ENCODE data around the gene PKMYT1.

PKMYT1 gene

DNA sequence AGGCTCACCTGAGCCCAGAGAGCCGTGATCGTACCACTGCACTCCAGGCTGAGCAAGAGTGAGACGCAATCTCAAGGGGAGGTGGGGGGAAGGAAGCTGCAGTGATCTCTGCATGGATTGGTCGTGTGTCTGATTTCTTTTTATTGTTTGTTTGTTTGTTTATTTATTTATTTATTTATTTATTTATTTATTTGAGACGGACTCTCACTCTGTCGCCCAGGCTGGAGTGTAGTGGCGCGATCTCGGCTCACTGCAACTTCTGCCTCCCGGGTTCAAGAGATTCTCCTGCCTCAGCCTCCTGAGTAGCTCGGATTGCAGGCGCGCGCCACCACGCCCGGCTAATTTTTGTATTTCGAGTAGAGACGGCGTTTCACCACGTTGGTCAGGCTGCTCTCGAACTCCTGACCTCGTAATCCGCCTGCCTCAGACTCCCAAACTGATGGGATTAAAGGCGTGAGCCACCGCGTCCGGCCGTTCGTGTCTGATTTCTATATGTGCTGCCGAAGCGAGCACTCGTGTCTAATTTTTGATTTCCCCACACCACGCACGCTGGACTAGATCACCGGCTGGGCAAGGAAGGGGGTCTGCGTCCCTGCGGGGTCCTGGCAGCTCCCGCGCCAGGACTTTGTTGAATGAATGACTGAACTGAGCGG, 39.5 kb upstream of the PKMYT1 start:
- POLR2A ChIA-PET: interaction anchor here (1.2 to 5.7 kb wide), 9 partner anchors 9 to 138 kb away, joined by 3 to 40 read pairs (median 6); no protein-coding TSS in a partner anchor
- no peak for DNase-seq (ENCODE audit: low read depth, low spot score)
- H3K4me3 ChIP-seq (ENCODE audit: low read depth, low read length): peak overlapping the region; percentile 98
- CTCF ChIA-PET: interaction anchor here (0.7 to 6.5 kb wide), 8 partner anchors 7 to 110 kb away, joined by 3 to 71 read pairs (median 4); partner anchors contain the start of gene CLDN9
- TF ChIP-seq, protein P1, sequence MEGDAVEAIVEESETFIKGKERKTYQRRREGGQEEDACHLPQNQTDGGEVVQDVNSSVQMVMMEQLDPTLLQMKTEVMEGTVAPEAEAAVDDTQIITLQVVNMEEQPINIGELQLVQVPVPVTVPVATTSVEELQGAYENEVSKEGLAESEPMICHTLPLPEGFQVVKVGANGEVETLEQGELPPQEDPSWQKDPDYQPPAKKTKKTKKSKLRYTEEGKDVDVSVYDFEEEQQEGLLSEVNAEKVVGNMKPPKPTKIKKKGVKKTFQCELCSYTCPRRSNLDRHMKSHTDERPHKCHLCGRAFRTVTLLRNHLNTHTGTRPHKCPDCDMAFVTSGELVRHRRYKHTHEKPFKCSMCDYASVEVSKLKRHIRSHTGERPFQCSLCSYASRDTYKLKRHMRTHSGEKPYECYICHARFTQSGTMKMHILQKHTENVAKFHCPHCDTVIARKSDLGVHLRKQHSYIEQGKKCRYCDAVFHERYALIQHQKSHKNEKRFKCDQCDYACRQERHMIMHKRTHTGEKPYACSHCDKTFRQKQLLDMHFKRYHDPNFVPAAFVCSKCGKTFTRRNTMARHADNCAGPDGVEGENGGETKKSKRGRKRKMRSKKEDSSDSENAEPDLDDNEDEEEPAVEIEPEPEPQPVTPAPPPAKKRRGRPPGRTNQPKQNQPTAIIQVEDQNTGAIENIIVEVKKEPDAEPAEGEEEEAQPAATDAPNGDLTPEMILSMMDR (IDR thresholded peaks at IDR 0.05; ENCODE audit: insufficient read depth, low read length, missing control alignments): no peak

DNA sequence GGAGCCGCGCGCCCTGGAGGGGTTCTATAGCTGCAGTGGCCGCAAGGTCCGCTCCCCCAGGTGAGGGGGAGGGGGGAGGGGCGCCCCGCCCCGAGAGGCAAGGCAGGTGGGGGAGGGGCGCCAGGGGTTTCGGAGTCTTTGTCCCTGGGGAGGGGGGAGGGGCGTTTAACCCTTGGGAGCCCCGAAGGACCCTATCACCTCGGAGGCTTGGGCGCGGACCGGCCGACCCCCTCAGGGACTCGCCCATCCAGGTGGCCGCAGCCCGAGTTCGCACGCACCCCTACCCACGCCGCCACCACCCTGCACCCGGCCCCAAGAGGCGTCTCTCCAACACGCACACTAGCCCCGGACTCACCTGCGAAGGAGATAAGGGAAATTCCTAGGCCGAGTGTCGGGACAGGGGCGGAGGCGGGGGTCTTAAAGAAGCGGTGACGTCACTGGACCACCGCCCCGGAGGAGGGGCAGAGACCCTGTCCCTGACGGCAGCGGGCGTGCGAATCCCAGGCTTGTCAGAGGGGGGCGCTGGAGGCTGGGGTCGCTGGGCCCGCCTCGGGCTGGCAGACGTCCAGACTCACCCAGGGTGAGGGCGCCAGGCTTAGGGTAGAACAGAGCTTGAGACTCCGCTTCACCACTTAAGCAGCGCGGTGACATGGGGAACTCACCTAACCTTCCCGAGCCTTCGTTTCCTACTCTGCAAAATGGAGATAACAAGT, 37.7 kb upstream of the PKMYT1 start, which contains the start of gene CLDN6:
Gene CLDN6, minus strand, starts transcription at position 390 of the 713 bp plus-strand sequence. CDS start 2,162 bp downstream, outside the sequence.
- no peak within 1 kb of the TSS for H3K4me3 ChIP-seq (ENCODE audit: low read depth, low read length)
- POLR2A ChIA-PET: no interaction called here
- CTCF ChIA-PET: interaction anchor here (6.5 kb wide), 1 partner anchor 14 kb away, joined by 71 read pairs; no protein-coding TSS in a partner anchor
- DNase-seq (ENCODE audit: low read depth, low spot score): no peak
- TF ChIP-seq, protein P1 (IDR thresholded peaks at IDR 0.05; ENCODE audit: insufficient read depth, low read length, missing control alignments): no peak

DNA sequence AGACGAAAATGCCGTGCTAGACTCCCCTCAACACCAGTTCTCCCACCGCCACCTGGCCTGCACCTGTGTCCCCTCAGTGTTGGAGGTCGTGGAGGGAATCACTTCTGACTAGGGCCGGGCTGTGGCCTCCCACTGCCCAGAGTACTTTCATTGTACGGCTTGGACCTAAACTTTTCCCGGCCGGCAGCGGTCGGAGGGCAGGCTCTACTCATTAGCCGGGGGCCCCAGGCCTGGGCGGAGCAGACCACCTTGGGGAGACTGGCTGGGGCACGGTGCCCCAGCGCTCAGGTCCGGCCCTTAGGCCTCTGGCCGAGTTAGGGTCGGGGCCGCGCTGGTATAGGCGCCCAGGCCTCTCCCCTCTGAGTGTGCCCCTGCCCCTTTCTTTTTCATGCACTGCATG, 37.1 kb upstream of the PKMYT1 start:
- no peak overlapping the region for H3K4me3 ChIP-seq (ENCODE audit: low read depth, low read length)
- DNase-seq (ENCODE audit: low read depth, low spot score): no peak
- POLR2A ChIA-PET: no interaction called here
- CTCF ChIA-PET: no interaction called here
- TF ChIP-seq, protein P1 (IDR thresholded peaks at IDR 0.05; ENCODE audit: insufficient read depth, low read length, missing control alignments): no peak

DNA sequence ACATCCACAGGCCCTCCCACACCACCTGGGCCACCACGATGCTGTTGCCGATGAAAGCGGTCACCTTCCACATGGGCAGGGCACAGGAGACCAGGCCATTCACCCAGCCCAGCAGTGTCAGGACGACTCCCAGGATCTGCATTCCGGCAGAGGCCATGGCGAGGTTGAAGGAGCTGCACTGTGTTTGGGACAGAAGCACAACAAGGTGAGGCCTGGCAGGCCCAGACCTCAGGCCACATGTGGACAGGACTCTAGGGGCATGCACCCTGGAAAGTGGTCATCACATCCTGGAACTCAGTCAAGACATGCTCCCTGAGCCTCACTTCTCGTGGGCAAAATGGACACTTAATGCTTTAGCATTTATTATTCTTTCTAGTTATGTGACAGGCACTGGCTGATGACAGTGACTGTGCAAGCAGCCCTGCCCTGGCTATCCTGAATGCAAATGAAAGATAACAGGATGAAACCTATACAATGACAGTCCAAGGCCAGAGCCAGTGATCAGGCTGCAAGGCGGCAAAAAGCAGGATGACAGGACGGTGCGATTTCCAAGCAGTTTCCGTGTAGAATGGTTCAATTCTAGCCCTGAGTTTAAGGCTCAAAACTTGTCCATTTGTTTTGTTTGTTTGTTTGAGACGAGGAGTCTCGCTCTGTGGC, 35.7 kb upstream of the PKMYT1 start:
- TF ChIP-seq, protein P1 (IDR thresholded peaks at IDR 0.05; ENCODE audit: insufficient read depth, low read length, missing control alignments): no peak
- no peak overlapping the region for H3K4me3 ChIP-seq (ENCODE audit: low read depth, low read length)
- ChIA-PET POLR2A (no interaction called here), CTCF (no interaction called here)
- no peak for DNase-seq (ENCODE audit: low read depth, low spot score)

DNA sequence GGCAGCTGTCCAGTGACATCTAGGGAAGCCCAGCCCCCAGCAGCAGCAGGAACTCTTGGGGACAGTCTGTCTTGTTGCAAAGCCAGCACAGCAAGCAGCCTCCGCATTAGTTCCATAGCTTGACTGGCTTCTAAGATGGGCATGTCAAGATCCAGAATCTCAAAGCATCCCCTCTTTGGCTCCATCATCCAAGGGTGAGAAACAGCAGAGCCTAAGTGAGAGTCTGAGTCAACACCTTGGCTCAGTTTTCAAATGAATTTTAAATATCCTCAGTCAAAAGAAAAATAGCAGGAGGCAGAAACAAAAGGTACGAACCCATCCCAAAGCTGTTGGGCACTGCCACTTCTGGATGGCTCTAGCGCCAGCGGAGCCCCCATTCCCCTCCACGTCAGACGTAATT, 34.7 kb upstream of the PKMYT1 start:
- TF ChIP-seq, protein P1 (IDR thresholded peaks at IDR 0.05; ENCODE audit: insufficient read depth, low read length, missing control alignments): no peak
- POLR2A ChIA-PET: no interaction called here
- H3K4me3 ChIP-seq (ENCODE audit: low read depth, low read length): no peak overlapping the region
- no peak for DNase-seq (ENCODE audit: low read depth, low spot score)
- CTCF ChIA-PET: interaction anchor here (1.3 kb wide), 1 partner anchor 32 kb away, joined by 5 read pairs; no protein-coding TSS in a partner anchor
